ENCODE measurements around the gene ACCSL.

ACCSL gene

GRCh38 chr11:44047931-44048431 lies at the start of gene ACCSL:
Gene ACCSL (plus strand): TSS chr11:44047981. CDS start chr11:44048037, 56 bp downstream.
- DNase-seq (ENCODE audit: low read depth in 1 of 2, low spot score in 1 of 2), result no peak

GRCh38 chr11:43998308-43998707 lies 49.5 kb upstream of the ACCSL start:
- no peak for DNase-seq (ENCODE audit: low read depth in 1 of 2, low spot score in 1 of 2)

DNA sequence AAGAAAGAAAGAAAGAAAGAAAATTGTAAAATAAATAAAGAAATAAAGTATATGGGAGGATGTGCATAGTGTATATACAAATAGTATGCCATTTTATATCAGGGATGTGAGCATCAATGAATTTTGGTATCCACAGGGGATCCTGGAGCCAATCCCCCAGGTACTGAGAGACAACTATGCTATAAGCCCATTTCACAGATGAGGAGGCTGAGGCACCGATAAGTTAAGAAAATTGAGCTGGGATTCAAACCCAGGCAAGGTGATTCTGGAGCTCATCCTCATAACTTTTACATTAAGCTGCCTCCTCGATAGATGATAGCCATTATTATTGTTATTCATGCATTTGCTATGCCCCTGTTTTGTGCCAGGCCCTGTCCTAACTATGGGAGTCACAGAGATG lies 47.0 kb upstream of the ACCSL start:
- DNase-seq (ENCODE audit: low read depth in 1 of 2, low spot score in 1 of 2), result no peak

GRCh38 chr11:44002191-44003093 lies 45.3 kb upstream of the ACCSL start:
- no peak for DNase-seq (ENCODE audit: low read depth in 1 of 2, low spot score in 1 of 2)

DNA sequence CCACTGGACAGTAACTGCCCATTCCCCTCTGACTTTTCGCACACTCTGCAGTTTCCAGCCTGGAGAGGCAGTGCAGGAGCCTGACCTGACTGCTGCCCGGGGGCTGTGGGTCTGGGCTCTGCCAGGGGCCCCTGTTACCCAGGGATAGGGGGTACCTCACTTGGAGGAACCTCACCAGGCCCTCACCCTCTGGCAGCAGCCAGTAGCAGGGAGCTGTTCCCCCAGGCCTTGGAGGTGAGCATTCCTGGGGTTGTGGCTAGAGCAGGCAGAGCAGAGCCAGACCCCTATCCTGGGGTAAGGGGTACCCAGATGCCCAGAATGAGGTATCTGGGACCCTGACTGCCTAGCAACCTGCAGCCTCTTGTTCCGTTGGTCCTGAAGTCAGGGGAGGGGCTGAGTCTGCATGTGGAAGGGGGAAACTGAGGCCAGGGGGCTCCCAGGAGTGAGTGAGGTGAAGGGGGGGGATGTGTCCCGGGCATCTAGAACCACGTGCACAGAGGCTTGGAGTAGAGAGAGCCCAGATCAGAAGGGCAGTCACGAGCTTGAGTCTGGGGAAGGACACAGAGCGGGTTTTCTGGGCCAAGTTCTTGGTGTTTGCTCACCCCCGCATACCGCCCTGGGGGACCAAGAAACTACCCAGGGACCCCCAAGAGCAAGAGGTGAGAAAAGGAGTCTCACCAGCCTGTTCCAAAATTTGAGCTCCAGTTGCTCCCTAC lies 43.9 kb upstream of the ACCSL start:
- no peak for DNase-seq (ENCODE audit: low read depth in 1 of 2, low spot score in 1 of 2)

GRCh38 chr11:44004452-44005062 lies 43.2 kb upstream of the ACCSL start:
- DNase-seq (ENCODE audit: low read depth in 1 of 2, low spot score in 1 of 2), result no peak

DNA sequence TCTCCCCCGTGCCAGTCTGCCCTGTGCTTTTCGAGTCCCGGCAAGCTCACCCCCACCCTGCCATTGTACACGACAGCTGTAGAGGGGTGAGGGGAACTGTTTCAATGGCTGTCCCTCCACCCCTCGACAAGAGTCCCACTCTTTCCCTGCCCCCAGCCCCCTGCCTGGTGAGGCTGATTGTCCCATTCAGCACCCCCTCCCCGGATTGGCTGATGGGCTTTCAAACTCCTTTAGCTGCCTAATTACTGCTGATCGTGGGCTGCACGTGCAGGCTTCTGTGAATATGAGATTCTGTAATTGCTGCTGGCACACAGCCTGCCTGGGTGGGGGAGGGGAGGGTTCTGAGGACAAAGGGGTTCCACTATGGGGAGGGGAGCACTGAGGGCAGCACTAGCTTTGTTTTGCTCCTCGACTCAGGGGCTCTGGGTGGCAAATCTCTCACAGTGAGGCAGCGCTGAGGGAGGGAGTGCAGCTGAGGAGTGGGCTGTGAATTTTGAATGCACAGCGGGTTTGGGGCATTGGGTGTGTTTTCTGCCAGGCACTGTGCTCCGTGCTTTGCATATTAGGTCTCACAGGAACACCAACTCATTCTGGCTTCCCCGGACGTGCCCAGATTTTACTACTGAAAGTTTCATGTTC lies 42.6 kb upstream of the ACCSL start:
- DNase-seq (ENCODE audit: low read depth in 1 of 2, low spot score in 1 of 2), result no peak

DNA sequence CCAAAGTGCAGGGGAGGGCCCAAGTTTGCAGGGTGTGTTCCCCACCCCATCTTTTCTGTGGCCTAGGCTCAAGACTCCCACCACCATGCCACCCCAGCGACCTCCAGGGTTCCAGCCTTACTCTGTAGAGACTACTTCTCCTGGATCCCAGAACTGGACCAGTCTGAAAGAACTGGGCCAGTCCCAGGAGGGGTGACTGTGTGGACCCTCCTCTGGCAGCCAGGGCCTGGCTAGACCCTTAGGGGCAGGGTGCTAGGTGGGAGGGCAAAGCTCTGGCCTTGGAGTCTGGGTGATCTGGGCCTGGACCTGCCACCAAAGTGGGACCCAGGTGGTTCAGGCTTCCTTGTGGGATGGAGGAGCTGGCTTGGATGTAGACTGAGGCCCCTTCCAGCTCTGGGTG lies 41.8 kb upstream of the ACCSL start:
- no peak for DNase-seq (ENCODE audit: low read depth in 1 of 2, low spot score in 1 of 2)

DNA sequence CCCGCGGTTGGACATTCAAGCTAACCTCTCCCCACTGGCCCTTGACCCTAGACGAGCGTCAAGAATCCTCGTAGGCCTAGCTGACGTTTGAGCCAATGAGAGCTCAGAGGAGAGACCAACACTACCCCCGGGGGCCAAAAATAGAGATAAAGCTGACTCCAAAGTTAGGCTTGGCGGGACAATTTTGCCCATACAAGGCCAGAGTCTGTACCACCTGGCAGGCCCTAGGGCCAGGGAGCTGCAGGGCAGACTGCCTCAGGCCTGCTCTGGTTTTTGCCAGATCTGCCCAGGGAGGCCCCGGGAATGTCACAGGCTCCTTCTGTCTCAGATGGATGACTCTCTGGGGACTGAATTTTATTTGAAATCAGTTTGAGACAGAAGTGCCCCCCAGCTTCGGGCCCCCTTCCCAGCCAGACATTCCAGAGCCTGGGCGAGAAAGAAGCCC lies 40.8 kb upstream of the ACCSL start:
- DNase-seq (ENCODE audit: low read depth in 1 of 2, low spot score in 1 of 2), result no peak

DNA sequence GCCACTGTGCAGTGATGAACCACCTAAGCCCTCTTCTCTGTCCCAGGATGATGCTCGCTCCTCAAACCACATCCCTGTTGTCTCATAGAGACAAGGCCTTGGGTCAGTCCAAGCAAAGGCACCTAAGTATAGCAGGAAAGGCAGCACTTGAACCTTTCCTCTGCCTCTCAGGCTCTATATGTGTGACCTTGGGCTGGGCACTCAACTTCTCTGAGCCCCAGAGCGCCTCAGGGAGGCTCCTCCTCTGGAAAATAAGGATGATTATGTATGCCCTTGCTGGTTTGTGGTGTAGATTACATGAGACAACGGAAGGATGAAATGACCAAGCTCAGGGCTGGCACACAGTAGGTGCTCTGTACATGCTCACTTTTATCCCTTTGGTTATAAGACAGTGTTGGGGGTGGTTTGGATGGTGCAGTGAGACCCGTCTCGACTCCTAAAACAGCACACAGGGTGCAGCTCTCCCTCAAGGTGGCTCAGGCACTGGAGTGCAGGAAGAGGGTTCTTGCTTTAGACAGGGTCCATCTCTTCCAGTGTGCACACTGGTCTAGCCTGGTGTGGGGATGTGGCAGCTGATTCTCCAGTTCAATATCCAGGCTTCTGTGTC lies 40.2 kb upstream of the ACCSL start:
- DNase-seq (ENCODE audit: low read depth in 1 of 2, low spot score in 1 of 2), result no peak

DNA sequence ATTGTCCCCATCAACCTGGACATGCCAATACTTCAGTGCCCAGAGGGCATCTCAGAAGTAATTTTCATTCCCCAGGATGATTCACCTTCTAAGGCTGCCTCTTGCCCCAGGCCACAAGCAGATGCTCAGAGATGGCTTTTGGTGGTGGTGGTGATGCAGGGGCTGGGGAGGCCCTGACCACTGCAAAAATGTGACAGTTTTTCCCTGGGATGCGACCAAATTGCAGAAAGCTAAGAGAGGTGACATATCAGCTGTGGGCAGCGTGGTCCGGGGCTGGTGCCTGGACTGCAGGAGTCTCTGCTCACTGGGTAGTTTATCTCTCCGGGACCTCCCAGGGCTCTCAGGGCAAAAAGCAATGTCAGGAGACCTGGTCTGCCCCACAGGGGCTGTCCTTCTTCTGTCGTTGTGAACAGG lies 39.7 kb upstream of the ACCSL start:
- no peak for DNase-seq (ENCODE audit: low read depth in 1 of 2, low spot score in 1 of 2)

DNA sequence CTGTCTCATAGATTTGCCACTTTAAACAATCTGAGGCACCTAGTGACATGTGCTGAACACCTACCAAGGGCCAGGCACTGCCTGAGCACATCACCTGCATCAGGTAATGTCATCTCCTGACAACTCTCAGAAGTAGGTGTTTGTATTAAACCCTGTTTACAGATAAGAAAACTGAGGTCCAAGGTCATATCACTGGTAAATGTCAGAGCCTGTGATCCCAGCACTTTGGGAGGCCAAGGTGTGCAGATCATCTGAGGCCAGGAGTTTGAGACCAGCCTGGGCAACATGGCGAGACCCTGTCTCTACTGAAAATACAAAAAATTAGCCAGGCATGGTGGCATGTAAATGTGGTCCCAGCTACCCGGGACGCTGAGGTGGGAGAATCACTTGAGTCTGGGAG lies 39.1 kb upstream of the ACCSL start:
- DNase-seq (ENCODE audit: low read depth in 1 of 2, low spot score in 1 of 2), result no peak

DNA sequence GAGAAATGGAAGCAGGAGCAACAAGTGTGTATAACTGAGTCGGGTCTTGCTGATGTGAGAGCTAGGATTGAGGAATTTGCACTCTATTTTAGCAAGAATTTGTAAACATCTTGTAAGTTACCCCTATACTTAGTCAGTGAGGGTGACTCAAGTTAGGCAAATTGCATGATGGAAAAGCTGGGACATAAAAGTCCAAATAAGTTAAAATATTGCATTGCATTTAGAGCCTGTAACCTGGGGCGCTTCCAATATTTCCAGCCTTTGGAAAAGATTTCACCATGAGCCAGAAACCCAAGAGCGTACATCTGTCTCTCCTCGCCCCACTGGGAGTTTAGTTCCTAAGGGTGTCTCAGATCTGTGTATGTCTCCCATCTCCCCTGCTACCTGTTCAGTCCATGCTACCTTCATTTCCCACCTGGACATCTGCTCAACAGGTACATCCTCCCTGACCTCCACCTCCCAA lies 37.0 kb upstream of the ACCSL start:
- no peak for DNase-seq (ENCODE audit: low read depth in 1 of 2, low spot score in 1 of 2)

GRCh38 chr11:44011797-44012196 lies 36.0 kb upstream of the ACCSL start:
- no peak for DNase-seq (ENCODE audit: low read depth in 1 of 2, low spot score in 1 of 2)

DNA sequence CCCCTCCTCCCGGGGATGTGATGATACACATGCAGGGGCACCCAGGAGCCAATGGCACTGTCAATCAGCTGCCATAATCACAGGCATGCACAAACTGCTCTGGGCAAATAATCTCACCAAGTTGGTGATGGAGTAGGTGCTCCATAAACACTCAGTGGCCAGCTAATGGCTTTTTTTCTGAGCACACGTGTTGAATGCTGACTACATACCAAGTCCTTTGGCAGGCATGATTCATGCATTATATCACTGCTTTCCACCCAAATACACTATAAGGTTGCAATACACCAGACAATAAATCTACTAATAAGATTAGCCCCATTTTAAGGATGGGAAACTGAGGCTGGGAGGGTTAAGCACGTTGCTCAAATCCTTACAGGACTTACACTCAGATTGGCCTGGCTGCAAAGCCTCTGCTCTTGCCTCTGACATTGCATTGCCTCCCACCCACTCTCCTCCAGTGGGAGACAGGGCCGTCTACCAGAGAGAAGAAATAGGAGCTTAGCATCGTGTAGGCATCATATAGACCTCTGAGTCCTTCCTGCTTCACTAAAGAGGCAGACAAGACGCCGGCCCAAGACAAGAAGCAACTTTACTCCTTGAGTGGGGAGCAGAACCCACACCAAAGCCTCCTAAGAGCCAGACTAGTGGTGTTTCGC lies 32.7 kb upstream of the ACCSL start:
- no peak for DNase-seq (ENCODE audit: low read depth in 1 of 2, low spot score in 1 of 2)

GRCh38 chr11:44015624-44016007 lies 32.2 kb upstream of the ACCSL start:
- DNase-seq (ENCODE audit: low read depth in 1 of 2, low spot score in 1 of 2), result no peak

GRCh38 chr11:44016131-44016530 lies 31.6 kb upstream of the ACCSL start:
- no peak for DNase-seq (ENCODE audit: low read depth in 1 of 2, low spot score in 1 of 2)

GRCh38 chr11:44016546-44017442 lies 31.0 kb upstream of the ACCSL start:
- no peak for DNase-seq (ENCODE audit: low read depth in 1 of 2, low spot score in 1 of 2)

DNA sequence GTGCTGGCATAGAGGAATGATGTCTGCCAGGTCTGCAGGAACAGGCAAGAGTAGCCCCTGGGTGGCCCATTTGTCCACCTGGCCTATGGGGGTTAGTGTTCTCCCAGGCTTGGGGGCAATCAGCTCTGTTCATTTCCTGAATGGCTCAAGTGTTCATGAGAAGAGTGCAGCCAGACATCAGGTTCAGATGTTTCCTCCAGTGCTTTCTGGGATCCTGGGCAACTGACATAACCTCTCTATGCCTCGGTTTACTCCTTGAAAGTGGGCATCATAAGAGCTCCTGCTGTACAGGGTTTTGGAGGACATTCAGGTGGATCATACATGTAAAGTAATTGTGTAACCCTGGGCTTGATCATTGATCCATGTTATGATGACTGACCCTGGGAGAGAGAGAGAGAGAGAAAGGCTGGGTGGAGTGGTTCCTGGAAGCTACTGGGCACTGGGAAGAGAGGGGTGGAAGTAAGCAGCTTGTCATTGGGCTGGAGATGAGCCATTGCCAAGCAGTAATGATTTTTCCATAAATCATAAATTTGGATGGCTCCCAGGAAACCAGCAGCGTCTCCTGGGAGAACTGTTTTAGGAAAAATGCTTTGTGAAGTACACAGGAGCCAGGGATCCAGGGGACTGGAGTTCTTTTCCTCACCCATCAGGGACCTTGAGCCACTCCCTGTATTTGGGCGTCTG lies 30.2 kb upstream of the ACCSL start:
- no peak for DNase-seq (ENCODE audit: low read depth in 1 of 2, low spot score in 1 of 2)

Data from stimulated activated CD4-positive, alpha-beta T cell treated with anti-CD3 and anti-CD28 coated beads, Interleukin-15, amount 100 ng/mL, for 1 hour (primary cell).